GM21528 (cell line): ENCODE results near the gene PASK.
A peak's percentile ranks its signal among the peaks of the same experiment; 100 is the strongest.

Experiments
- ATAC-seq: cut with Tn5 transposase; IDR thresholded peaks from one replicate; pipeline ENCODE4 v1.9.1; 2021; ENCODE audit warnings: mild to moderate bottlenecking, moderate library complexity; ENCODE audit not compliant: unreplicated experiment, low FRiP score

PASK gene

GRCh38 chr2:241149925-241150659, 820 bp upstream of the PASK start, which contains the start of gene PPP1R7:
Gene PPP1R7, plus strand, starts transcription at chr2:241150467. Its CDS starts 29 bp downstream, at chr2:241150496.
- ATAC-seq: peak; percentile 74

- peak; percentile 24 for ATAC-seq
Observed at GRCh38 chr2:241149675-241149924, 328 bp upstream of the PASK start.

- ATAC-seq: no peak
Observed at GRCh38 chr2:241148239-241148638, 1.0 kb downstream of the PASK start.

GRCh38 chr2:241147336-241147735, 1.9 kb downstream of the PASK start:
- no peak for ATAC-seq

GRCh38 chr2:241146286-241146685, 3.0 kb downstream of the PASK start:
- ATAC-seq: no peak

- no peak for ATAC-seq
Observed at GRCh38 chr2:241142593-241142992, 6.7 kb downstream of the PASK start.

- no peak for ATAC-seq
Observed at GRCh38 chr2:241142063-241142462, 7.2 kb downstream of the PASK start.

GRCh38 chr2:241141214-241141770, 8.0 kb downstream of the PASK start:
- ATAC-seq: no peak

GRCh38 chr2:241140445-241140840, 8.8 kb downstream of the PASK start:
- no peak for ATAC-seq

- no peak for ATAC-seq
Observed at GRCh38 chr2:241139531-241140444, 9.5 kb downstream of the PASK start.

GRCh38 chr2:241138471-241138870, 10.8 kb downstream of the PASK start:
- no peak for ATAC-seq

GRCh38 chr2:241137276-241138190, 11.7 kb downstream of the PASK start:
- ATAC-seq: no peak

GRCh38 chr2:241136661-241137260, 12.5 kb downstream of the PASK start:
- ATAC-seq: no peak

GRCh38 chr2:241136191-241136590, 13.1 kb downstream of the PASK start:
- no peak for ATAC-seq

GRCh38 chr2:241135737-241136136, 13.5 kb downstream of the PASK start:
- no peak for ATAC-seq

GRCh38 chr2:241134711-241135110, 14.6 kb downstream of the PASK start:
- no peak for ATAC-seq

- no peak for ATAC-seq
Observed at GRCh38 chr2:241133436-241133820, 15.8 kb downstream of the PASK start.

- no peak for ATAC-seq
Observed at GRCh38 chr2:241132538-241133435, 16.5 kb downstream of the PASK start.

- no peak for ATAC-seq
Observed at GRCh38 chr2:241131531-241131930, 17.7 kb downstream of the PASK start.
